Measurements from ENCODE around the gene PPP1CC. TPM values are rescaled to one million over a fixed set of nuclear protein-coding genes. Genes with fewer than 3 reads are reported as not detected.
A peak's percentile ranks its signal among the peaks of the same experiment; 100 is the strongest.

PPP1CC gene
- 100 to 1,000 TPM; 108 to 218 (median 145) TPM for total RNA-seq
- 100 to 1,000 TPM; 126 to 138 TPM for polyA plus RNA-seq
- total RNA-seq: 122 reads per million, percentile 87 among the genes with 10 or more reads in this experiment

- CTCF ChIA-PET: interaction anchor here (0.5 to 1.0 kb wide), 3 partner anchors 10 to 274 kb away, joined by 3 to 7 read pairs (median 4); no protein-coding TSS in a partner anchor
- intact Hi-C loops (cut with micrococcal nuclease): loop anchor here (1.0 to 10.0 kb wide), 18 partner anchors 33 to 1171 kb away; partner anchors contain the start of genes ATP2A2 (in 2 of the 2), ATXN2 (in 2 of the 2), FAM216A (in 2 of the 2) and GPN3 (in 2 of the 2)
- POLR2A ChIA-PET: interaction anchor here (0.6 to 1.9 kb wide), 9 partner anchors 10 to 678 kb away, joined by 3 to 6 read pairs (median 3); partner anchors contain the start of genes FAM216A and GPN3
- H3K4me3 Mint-ChIP-seq: peak within 1 kb of the TSS; percentile 89 to 100 (median 99)
- H3K36me3 Mint-ChIP-seq: peaks cover 0 to 17% (median 5%) of the 10 kb centered on the region in 5 donors
- H3K4me1 Mint-ChIP-seq: peaks cover 34 to 52% (median 46%) of the 10 kb centered on the region in 7 donors
- no peaks in the 10 kb centered on the region for H3K27me3 ChIP-seq (ENCODE audit: control insufficient read depth in 2 of 2, insufficient read depth in 2 of 2, low read length in 2 of 2)
- ATAC-seq (peak; percentile 98), DNase-seq (peak; percentile 81 to 93 (median 91))
- no peaks in the 10 kb centered on the region for H3K27me3 Mint-ChIP-seq
- H3K27ac Mint-ChIP-seq: peak within 1 kb of the TSS; percentile 94 to 99 (median 97)
- H3K9me3 Mint-ChIP-seq: no peaks in the 10 kb centered on the region
- peak within 1 kb of the TSS; percentile 79 for H3K27ac ChIP-seq (ENCODE audit: low read depth, low read length)
- H3K36me3 ChIP-seq (ENCODE audit: control insufficient read depth in 2 of 3, insufficient read depth in 3 of 3, low read length in 3 of 3): peaks cover 0 to 6% (median 0%) of the 10 kb centered on the region in 3 experiments
- peaks cover 18 to 21% of the 10 kb centered on the region in 2 donors for H3K4me1 ChIP-seq (ENCODE audit: control insufficient read depth in 2 of 2, insufficient read depth in 2 of 2, low read length in 2 of 2)
- peak within 1 kb of the TSS; percentile 68 for H3K4me3 ChIP-seq (ENCODE audit: low read length)
- H3K9me3 ChIP-seq (ENCODE audit: control insufficient read depth in 2 of 3, low read length in 3 of 3): no peaks in the 10 kb centered on the region
Observed at GRCh38 chr12:110742718-110743570, at the start of gene PPP1CC. PPP1CC (minus strand) TSS chr12:110742891; CDS start chr12:110742707, 184 bp downstream.

DNA sequence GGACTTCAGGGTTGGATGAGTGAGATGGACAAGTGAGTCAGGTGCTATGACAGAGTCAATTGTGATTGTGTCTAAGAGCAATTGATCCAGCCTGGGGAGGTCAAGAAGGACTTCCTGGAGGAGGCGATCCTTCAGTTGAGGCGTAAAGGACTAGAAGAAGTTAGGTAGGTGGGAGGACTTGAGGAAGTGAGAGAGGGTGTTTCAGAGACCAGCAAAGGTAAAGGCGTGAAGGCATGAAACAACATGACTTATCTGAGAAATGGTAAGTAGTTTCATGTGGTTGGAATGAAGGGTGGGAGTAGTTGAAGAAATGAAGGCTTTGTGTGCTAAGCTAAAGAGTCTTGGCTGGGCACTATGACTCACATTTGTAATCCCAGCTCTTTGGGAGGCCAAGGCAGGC, 48.9 kb upstream of the PPP1CC start:
- Mint-ChIP-seq H3K27me3 (no peaks in the 10 kb centered on the region), H3K4me3 (no peak overlapping the region), H3K9me3 (peaks cover 0 to 3% (median 0%) of the 10 kb centered on the region in 11 donors), H3K4me1 (peaks cover 0 to 10% (median 4%) of the 10 kb centered on the region in 7 donors), H3K36me3 (no peaks in the 10 kb centered on the region), H3K27ac (peak overlapping the region in 1 of 9 donors; percentile 4)
- Histone ChIP-seq H3K4me3 (ENCODE audit: low read length) (no peak overlapping the region), H3K27me3 (ENCODE audit: control insufficient read depth in 2 of 2, insufficient read depth in 2 of 2, low read length in 2 of 2) (no peaks in the 10 kb centered on the region), H3K9me3 (ENCODE audit: control insufficient read depth in 2 of 3, low read length in 3 of 3) (no peaks in the 10 kb centered on the region), H3K27ac (ENCODE audit: low read depth, low read length) (no peak overlapping the region), H3K4me1 (ENCODE audit: control insufficient read depth in 2 of 2, insufficient read depth in 2 of 2, low read length in 2 of 2) (no peaks in the 10 kb centered on the region), H3K36me3 (ENCODE audit: control insufficient read depth in 2 of 3, insufficient read depth in 3 of 3, low read length in 3 of 3) (no peaks in the 10 kb centered on the region)
- ChIA-PET CTCF (no interaction called here), POLR2A (no interaction called here)
- intact Hi-C loops (cut with micrococcal nuclease): no loop called here
- DNase-seq (no peak), ATAC-seq (no peak)

GRCh38 chr12:110790301-110790700, 47.6 kb upstream of the PPP1CC start:
- CTCF ChIA-PET: interaction anchor here (0.6 to 0.8 kb wide), 2 partner anchors 16 to 480 kb away, joined by 3 to 4 read pairs; no protein-coding TSS in a partner anchor
- Mint-ChIP-seq H3K9me3 (peaks cover 0 to 3% (median 0%) of the 10 kb centered on the region in 11 donors), H3K4me3 (no peak overlapping the region), H3K27me3 (no peaks in the 10 kb centered on the region), H3K36me3 (no peaks in the 10 kb centered on the region), H3K4me1 (peaks cover 0 to 9% (median 4%) of the 10 kb centered on the region in 7 donors), H3K27ac (no peak overlapping the region)
- ATAC-seq: no peak
- no peak for DNase-seq
- Histone ChIP-seq H3K9me3 (ENCODE audit: control insufficient read depth in 2 of 3, low read length in 3 of 3) (no peaks in the 10 kb centered on the region), H3K27me3 (ENCODE audit: control insufficient read depth in 2 of 2, insufficient read depth in 2 of 2, low read length in 2 of 2) (no peaks in the 10 kb centered on the region), H3K36me3 (ENCODE audit: control insufficient read depth in 2 of 3, insufficient read depth in 3 of 3, low read length in 3 of 3) (no peaks in the 10 kb centered on the region), H3K27ac (ENCODE audit: low read depth, low read length) (no peak overlapping the region), H3K4me1 (ENCODE audit: control insufficient read depth in 2 of 2, insufficient read depth in 2 of 2, low read length in 2 of 2) (no peaks in the 10 kb centered on the region), H3K4me3 (ENCODE audit: low read length) (no peak overlapping the region)
- POLR2A ChIA-PET: interaction anchor here (1.2 kb wide), 1 partner anchor 13 kb away, joined by 3 read pairs; no protein-coding TSS in a partner anchor
- intact Hi-C loops (cut with micrococcal nuclease): no loop called here

DNA sequence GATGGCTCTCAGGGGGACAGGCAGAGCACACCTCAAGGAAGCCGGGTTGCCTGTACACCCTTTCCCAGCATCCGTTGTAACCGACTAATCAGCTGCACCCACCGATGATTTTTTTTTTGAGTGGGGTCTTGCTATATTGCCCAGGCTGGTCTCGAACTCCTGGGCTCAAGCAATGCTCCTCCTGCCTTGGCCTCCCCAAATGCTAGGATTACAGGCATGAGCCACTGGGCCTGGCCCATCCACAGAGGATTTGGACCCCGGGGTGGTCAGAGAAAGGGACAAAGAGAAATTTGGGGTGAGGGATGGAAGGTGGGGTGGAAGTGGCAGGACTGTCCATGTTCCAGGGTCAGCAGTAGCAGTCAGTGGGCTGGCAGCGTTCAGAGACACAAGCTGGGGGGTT, 43.3 kb upstream of the PPP1CC start:
- H3K27ac Mint-ChIP-seq: peak overlapping the region in 3 of 9 donors; percentile 12 to 56 (median 29)
- CTCF ChIA-PET: no interaction called here
- Histone ChIP-seq H3K27me3 (ENCODE audit: control insufficient read depth in 2 of 2, insufficient read depth in 2 of 2, low read length in 2 of 2) (no peaks in the 10 kb centered on the region), H3K27ac (ENCODE audit: low read depth, low read length) (no peak overlapping the region), H3K36me3 (ENCODE audit: control insufficient read depth in 2 of 3, insufficient read depth in 3 of 3, low read length in 3 of 3) (no peaks in the 10 kb centered on the region), H3K9me3 (ENCODE audit: control insufficient read depth in 2 of 3, low read length in 3 of 3) (no peaks in the 10 kb centered on the region), H3K4me3 (ENCODE audit: low read length) (no peak overlapping the region), H3K4me1 (ENCODE audit: control insufficient read depth in 2 of 2, insufficient read depth in 2 of 2, low read length in 2 of 2) (no peaks in the 10 kb centered on the region)
- H3K4me1 Mint-ChIP-seq: peaks cover 0 to 13% (median 5%) of the 10 kb centered on the region in 7 donors
- intact Hi-C loops (cut with micrococcal nuclease): no loop called here
- POLR2A ChIA-PET: interaction anchor here (0.7 kb wide), 1 partner anchor 18 kb away, joined by 3 read pairs; no protein-coding TSS in a partner anchor
- DNase-seq: no peak
- H3K4me3 Mint-ChIP-seq: no peak overlapping the region
- H3K27me3 Mint-ChIP-seq: no peaks in the 10 kb centered on the region
- H3K36me3 Mint-ChIP-seq: no peaks in the 10 kb centered on the region
- no peak for ATAC-seq
- H3K9me3 Mint-ChIP-seq: no peaks in the 10 kb centered on the region

GRCh38 chr12:110785240-110785639, 42.5 kb upstream of the PPP1CC start:
- no peaks in the 10 kb centered on the region for H3K27me3 ChIP-seq (ENCODE audit: control insufficient read depth in 2 of 2, insufficient read depth in 2 of 2, low read length in 2 of 2)
- no peak overlapping the region for H3K27ac ChIP-seq (ENCODE audit: low read depth, low read length)
- ChIA-PET CTCF (interaction anchor here (0.6 kb wide), 1 partner anchor 142 kb away, joined by 4 read pairs; no protein-coding TSS in a partner anchor), POLR2A (interaction anchor here (0.7 kb wide), 1 partner anchor 19 kb away, joined by 3 read pairs; no protein-coding TSS in a partner anchor)
- H3K4me1 ChIP-seq (ENCODE audit: control insufficient read depth in 2 of 2, insufficient read depth in 2 of 2, low read length in 2 of 2): peaks cover 0 to 6% of the 10 kb centered on the region in 2 donors
- intact Hi-C loops (cut with micrococcal nuclease): no loop called here
- no peak overlapping the region for H3K4me3 Mint-ChIP-seq
- no peaks in the 10 kb centered on the region for H3K36me3 ChIP-seq (ENCODE audit: control insufficient read depth in 2 of 3, insufficient read depth in 3 of 3, low read length in 3 of 3)
- H3K9me3 Mint-ChIP-seq: no peaks in the 10 kb centered on the region
- H3K4me1 Mint-ChIP-seq: peaks cover 6 to 20% (median 11%) of the 10 kb centered on the region in 7 donors
- DNase-seq (no peak), ATAC-seq (no peak)
- H3K9me3 ChIP-seq (ENCODE audit: control insufficient read depth in 2 of 3, low read length in 3 of 3): no peaks in the 10 kb centered on the region
- no peaks in the 10 kb centered on the region for H3K27me3 Mint-ChIP-seq
- H3K4me3 ChIP-seq (ENCODE audit: low read length): no peak overlapping the region
- H3K27ac Mint-ChIP-seq: no peak overlapping the region
- H3K36me3 Mint-ChIP-seq: peaks cover 0 to 4% (median 0%) of the 10 kb centered on the region in 5 donors

- POLR2A ChIA-PET: no interaction called here
- no peaks in the 10 kb centered on the region for H3K27me3 ChIP-seq (ENCODE audit: control insufficient read depth in 2 of 2, insufficient read depth in 2 of 2, low read length in 2 of 2)
- ATAC-seq: no peak
- peaks cover 5 to 25% of the 10 kb centered on the region in 2 donors for H3K4me1 ChIP-seq (ENCODE audit: control insufficient read depth in 2 of 2, insufficient read depth in 2 of 2, low read length in 2 of 2)
- Mint-ChIP-seq H3K27ac (peak overlapping the region in 1 of 9 donors; percentile 59), H3K9me3 (no peaks in the 10 kb centered on the region), H3K27me3 (no peaks in the 10 kb centered on the region), H3K36me3 (peaks cover 0 to 5% (median 0%) of the 10 kb centered on the region in 5 donors), H3K4me3 (no peak overlapping the region), H3K4me1 (peaks cover 21 to 42% (median 34%) of the 10 kb centered on the region in 7 donors)
- no peak overlapping the region for H3K4me3 ChIP-seq (ENCODE audit: low read length)
- CTCF ChIA-PET: no interaction called here
- intact Hi-C loops (cut with micrococcal nuclease): no loop called here
- no peaks in the 10 kb centered on the region for H3K36me3 ChIP-seq (ENCODE audit: control insufficient read depth in 2 of 3, insufficient read depth in 3 of 3, low read length in 3 of 3)
- H3K27ac ChIP-seq (ENCODE audit: low read depth, low read length): no peak overlapping the region
- DNase-seq: no peak
- no peaks in the 10 kb centered on the region for H3K9me3 ChIP-seq (ENCODE audit: control insufficient read depth in 2 of 3, low read length in 3 of 3)
Observed at GRCh38 chr12:110782922-110783321, 40.2 kb upstream of the PPP1CC start.

Measured in naive thymus-derived CD4-positive, alpha-beta T cell (primary cell).